ENCODE measurements around the gene SPATA6L.
"Not testable (repeated sequence)": the region's sequence is repeated elsewhere in the genome, so short reads cannot be mapped to it uniquely, and the experiment has no call there.

SPATA6L gene

DNA sequence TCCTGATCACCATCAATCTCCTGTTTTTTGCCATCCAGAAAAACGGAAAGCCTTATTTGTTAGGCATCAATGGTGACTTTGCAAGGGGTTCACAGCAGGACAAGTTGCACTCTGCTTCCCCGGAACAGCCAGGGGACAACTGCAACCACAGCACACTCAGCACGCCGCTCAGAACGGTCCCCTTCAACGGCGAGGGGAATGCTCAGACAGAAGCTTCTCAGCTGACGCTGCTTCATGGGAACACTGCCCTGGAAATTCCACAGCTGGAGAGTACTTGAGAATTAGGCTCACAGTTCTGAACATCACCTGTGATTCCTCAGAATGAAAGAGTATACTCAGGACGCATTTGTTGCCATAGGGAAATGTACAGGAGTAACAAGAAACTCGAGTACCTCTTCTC is 44.3 kb downstream of the SPATA6L start:
- no peak overlapping the region for H3K27ac Mint-ChIP-seq
- ATAC-seq = no peak
- peaks cover 21% of the 10 kb centered on the region for H3K4me1 Mint-ChIP-seq

DNA sequence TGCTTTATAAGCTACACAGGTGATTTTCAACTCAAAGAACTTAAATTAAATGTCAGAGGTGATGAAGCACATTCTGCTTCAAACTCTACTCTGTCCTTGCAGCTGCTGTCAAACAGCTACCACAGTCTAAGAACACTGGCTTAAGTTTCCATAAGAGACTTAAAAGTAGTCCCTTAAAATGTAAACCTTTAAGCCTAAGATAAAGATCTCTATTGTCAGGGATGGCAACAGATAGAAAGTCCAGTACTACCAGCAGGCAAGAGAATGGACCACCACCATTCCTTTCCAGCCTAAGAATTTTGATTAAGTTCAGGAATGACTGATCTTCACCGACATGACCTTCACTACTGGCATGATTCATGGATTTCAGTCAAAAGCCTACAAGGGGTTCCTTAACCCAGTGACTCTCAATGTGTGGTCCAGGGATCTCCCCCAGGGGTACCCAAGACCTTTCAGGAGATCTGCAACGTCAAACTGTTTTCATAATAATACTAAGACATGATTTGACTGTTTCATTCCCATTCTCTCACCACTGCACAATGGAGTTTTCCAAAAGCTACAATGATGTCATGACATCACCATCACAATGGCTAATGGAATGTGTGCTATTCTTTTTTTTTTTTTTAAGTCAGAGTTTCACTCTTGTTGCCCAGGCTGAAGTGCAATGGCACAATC is 45.3 kb downstream of the SPATA6L start:
- H3K9me3 Mint-ChIP-seq = no peaks in the 10 kb centered on the region
- no peak overlapping the region for H3K27ac Mint-ChIP-seq
- H3K4me3 Mint-ChIP-seq = no peak overlapping the region
- DNase-seq (peak in 1 of 2 donors; percentile 18), ATAC-seq (peak; percentile 80)
- H3K4me1 Mint-ChIP-seq = peaks cover 16% of the 10 kb centered on the region
- no peaks in the 10 kb centered on the region for H3K27me3 Mint-ChIP-seq

More for the DNA sequence above, 44.3 kb downstream of the SPATA6L start:
- H3K27me3 Mint-ChIP-seq = no peaks in the 10 kb centered on the region
- DNase-seq = no peak
- H3K4me3 Mint-ChIP-seq = no peak overlapping the region
- H3K9me3 Mint-ChIP-seq = no peaks in the 10 kb centered on the region

DNA sequence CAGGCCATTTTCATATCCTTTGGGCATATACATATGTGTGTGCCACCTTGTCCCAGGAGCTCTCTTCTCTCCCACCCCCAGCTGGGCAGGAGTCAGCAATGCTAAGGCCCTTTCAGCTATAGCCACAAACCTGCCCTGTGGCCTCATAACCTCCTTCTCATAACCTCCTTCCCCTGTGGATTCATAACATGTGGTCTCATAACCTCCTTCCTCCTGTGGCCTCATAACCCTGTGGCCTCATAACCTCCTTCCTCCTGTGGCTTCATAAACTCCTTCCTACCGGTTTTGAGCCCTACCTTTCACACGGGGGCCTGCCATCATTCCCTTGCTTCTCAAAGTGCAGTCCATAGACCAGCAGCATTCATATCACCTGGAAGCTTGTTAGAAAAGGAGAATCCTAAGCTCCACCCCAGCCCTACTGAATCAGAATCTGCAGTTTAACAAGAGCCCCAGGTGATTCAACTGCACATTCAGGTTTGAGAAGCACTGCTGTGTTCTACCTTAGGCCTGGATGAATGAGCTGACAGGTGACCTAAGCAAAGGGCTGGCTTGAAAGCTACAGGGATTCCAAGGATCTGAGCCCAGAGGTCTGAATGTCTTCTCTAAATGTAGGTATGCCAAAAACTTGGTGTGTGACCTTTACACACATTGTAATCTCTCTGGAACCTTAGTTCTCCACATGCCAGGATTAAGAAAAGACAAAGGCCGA is 46.1 kb downstream of the SPATA6L start:
- DNase-seq = peak in 1 of 2 donors; percentile 48
- Mint-ChIP-seq H3K4me1 (peaks cover 21% of the 10 kb centered on the region), H3K9me3 (no peaks in the 10 kb centered on the region), H3K27ac (peak overlapping the region; percentile 12 to 21), H3K27me3 (no peaks in the 10 kb centered on the region), H3K4me3 (no peak overlapping the region)
- ATAC-seq = peak; percentile 94

DNA sequence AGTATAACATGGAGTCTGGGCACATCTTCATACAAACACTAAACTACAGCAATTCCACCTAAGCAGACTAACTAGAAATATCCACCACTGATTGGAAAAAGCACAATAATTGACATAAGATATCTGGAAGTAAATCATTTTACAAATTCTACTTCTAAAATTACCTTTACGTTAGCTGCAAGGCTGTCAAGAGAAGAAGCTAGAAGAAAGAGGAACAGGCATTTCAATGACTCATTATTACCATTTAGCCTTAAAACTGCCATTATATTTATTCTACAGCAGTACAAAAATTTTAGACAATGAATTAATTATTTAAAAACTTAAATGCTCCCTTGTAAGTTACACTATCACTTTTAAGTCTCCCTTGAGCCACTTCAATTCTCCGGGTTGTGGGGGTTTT is 47.6 kb downstream of the SPATA6L start:
- ATAC-seq (no peak), DNase-seq (no peak)
- H3K9me3 Mint-ChIP-seq = no peaks in the 10 kb centered on the region
- H3K27ac Mint-ChIP-seq = no peak overlapping the region
- H3K4me1 Mint-ChIP-seq = peaks cover 27% of the 10 kb centered on the region
- no peaks in the 10 kb centered on the region for H3K27me3 Mint-ChIP-seq
- no peak overlapping the region for H3K4me3 Mint-ChIP-seq

GRCh38 chr9:4617752-4618151 is 48.5 kb downstream of the SPATA6L start:
- no peak for DNase-seq
- ATAC-seq = no peak
- Mint-ChIP-seq H3K4me1 (peaks cover 27% of the 10 kb centered on the region), H3K27ac (no peak overlapping the region), H3K27me3 (no peaks in the 10 kb centered on the region), H3K9me3 (no peaks in the 10 kb centered on the region), H3K4me3 (no peak overlapping the region)

DNA sequence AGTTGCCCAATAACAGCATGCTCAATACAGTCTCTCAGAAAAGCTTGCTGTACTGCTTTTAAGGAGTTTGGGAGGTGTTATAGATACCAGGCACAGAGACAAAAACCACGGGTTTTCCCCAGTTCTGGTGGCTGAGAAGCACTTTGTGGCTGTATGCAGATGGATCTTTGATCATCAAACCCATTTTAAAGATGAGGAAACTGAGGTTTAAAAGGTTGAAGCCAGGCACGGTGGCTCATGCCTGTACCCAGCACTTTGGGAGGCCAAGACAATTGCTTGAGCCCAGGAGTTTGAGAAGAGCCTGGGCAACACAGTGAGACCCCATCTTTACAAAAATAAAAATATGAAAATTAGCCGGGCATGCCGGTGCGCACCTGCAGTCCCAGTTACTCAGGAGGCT is 50.5 kb downstream of the SPATA6L start:
- no peak overlapping the region for H3K4me3 Mint-ChIP-seq
- H3K27ac Mint-ChIP-seq = no peak overlapping the region
- DNase-seq = no peak
- H3K4me1 Mint-ChIP-seq = peaks cover 26% of the 10 kb centered on the region
- no peaks in the 10 kb centered on the region for H3K27me3 Mint-ChIP-seq
- ATAC-seq = no peak
- H3K9me3 Mint-ChIP-seq = no peaks in the 10 kb centered on the region

GRCh38 chr9:4615251-4615650 is 51.0 kb downstream of the SPATA6L start:
- no peak for DNase-seq
- ATAC-seq = no peak
- H3K27ac Mint-ChIP-seq = peak overlapping the region in 1 of 2 donors; percentile 37
- H3K9me3 Mint-ChIP-seq = no peaks in the 10 kb centered on the region
- H3K4me1 Mint-ChIP-seq = peaks cover 21% of the 10 kb centered on the region
- H3K4me3 Mint-ChIP-seq = no peak overlapping the region
- no peaks in the 10 kb centered on the region for H3K27me3 Mint-ChIP-seq

DNA sequence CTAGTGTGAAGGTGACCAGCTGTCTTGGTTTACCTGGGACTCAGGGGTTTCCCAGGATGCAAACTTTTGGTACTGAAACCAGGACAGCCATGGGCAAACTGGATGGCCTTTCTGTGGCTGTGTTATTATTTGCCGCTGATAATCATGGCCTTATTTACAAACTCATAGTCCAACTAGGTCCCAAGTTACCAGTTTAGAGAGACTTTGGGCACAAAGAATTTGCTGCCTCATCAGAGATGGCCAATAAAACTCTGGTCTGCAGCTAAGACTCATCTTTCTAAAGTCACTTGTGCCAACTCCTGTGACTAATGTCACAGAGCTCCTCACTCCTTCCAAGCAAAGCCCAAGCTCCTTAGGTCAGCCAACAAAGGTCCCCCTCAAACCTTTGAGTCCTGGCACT is 51.7 kb downstream of the SPATA6L start:
- no peak overlapping the region for H3K4me3 Mint-ChIP-seq
- H3K27ac Mint-ChIP-seq = no peak overlapping the region
- H3K4me1 Mint-ChIP-seq = peaks cover 15% of the 10 kb centered on the region
- DNase-seq (no peak), ATAC-seq (no peak)
- no peaks in the 10 kb centered on the region for H3K27me3 Mint-ChIP-seq
- no peaks in the 10 kb centered on the region for H3K9me3 Mint-ChIP-seq

DNA sequence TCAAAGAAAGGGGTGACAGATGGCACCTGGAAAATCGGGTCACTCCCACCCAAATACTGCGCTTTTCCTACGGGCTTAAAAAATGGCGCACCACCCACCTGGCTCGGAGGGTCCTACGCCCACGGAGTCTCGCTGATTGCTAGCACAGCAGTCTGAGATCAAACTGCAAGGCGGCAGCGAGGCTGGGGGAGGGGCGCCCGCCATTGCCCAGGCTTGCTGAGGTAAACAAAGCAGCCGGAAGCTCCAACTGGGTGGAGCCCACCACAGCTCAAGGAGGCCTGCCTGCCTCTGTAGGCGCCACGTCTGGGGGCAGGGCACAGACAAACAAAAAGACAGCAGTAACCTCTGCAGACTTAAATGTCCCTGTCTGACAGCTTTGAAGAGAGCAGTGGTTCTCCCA is 60.2 kb downstream of the SPATA6L start:
- Mint-ChIP-seq H3K27ac (peak overlapping the region in 1 of 2 donors; percentile 6), H3K4me3 (peak overlapping the region in 1 of 2 donors; percentile 51)
- peak in 1 of 2 donors; percentile 50 for DNase-seq
- H3K4me1 Mint-ChIP-seq, ATAC-seq, H3K27me3 Mint-ChIP-seq, H3K9me3 Mint-ChIP-seq: not testable (repeated sequence)

- H3K9me3 Mint-ChIP-seq = peaks cover 0 to 6% of the 10 kb centered on the region in 2 donors
- H3K4me1 Mint-ChIP-seq = peaks cover 19% of the 10 kb centered on the region
- DNase-seq (peak; percentile 62 to 64), ATAC-seq (peak; percentile 84)
- H3K4me3 Mint-ChIP-seq = no peak overlapping the region
- no peaks in the 10 kb centered on the region for H3K27me3 Mint-ChIP-seq
- H3K27ac Mint-ChIP-seq = no peak overlapping the region
Measured at GRCh38 chr9:4604678-4605095, 61.6 kb downstream of the SPATA6L start.

DNA sequence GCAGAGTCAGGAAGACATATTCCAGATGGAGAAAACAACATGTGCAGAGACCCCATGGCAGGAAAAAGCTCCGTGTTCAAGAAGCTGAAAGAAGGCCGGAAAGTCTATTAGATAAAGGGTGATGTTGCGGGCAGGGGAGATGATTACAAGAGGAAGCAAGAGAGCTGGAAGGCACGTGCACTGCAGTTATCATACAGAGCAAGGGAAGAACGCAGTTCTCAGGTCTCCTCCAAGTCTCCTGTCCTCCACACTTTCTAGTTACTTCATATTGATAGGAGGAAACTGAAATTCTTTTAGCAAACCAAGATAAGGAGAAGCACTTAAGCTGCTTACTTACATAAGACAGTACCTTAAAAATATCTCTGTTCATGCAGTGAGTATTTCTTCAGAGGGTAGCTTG is 62.5 kb downstream of the SPATA6L start:
- H3K9me3 Mint-ChIP-seq = peaks cover 0 to 6% of the 10 kb centered on the region in 2 donors
- H3K4me1 Mint-ChIP-seq = peaks cover 20% of the 10 kb centered on the region
- ATAC-seq (no peak), DNase-seq (no peak)
- H3K27ac Mint-ChIP-seq = no peak overlapping the region
- H3K4me3 Mint-ChIP-seq = no peak overlapping the region
- H3K27me3 Mint-ChIP-seq = no peaks in the 10 kb centered on the region

DNA sequence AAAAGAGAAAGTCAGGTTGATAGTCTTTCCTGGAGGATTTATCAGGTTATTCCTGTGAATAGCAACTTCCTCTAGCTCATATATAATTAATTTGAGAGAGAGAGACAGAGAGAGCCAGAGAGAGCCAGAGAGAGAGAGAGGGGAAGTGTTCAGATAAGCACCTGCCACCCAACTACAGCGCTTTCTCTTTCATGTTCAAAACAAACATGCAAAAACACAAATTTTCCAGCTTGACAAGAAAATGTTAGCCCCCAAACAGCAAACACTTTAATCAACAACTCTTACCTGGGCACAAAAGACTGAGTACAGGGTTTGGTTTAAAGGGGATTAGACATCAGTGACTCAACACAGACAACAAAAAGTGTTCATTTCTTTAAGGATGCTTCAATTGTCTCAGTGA is 65.9 kb downstream of the SPATA6L start:
- Mint-ChIP-seq H3K27ac (peak overlapping the region; percentile 12 to 57), H3K4me3 (peak overlapping the region; percentile 34 to 59), H3K9me3 (peaks cover 0 to 6% of the 10 kb centered on the region in 2 donors), H3K27me3 (no peaks in the 10 kb centered on the region), H3K4me1 (peaks cover 37% of the 10 kb centered on the region)
- DNase-seq (no peak), ATAC-seq (no peak)

DNA sequence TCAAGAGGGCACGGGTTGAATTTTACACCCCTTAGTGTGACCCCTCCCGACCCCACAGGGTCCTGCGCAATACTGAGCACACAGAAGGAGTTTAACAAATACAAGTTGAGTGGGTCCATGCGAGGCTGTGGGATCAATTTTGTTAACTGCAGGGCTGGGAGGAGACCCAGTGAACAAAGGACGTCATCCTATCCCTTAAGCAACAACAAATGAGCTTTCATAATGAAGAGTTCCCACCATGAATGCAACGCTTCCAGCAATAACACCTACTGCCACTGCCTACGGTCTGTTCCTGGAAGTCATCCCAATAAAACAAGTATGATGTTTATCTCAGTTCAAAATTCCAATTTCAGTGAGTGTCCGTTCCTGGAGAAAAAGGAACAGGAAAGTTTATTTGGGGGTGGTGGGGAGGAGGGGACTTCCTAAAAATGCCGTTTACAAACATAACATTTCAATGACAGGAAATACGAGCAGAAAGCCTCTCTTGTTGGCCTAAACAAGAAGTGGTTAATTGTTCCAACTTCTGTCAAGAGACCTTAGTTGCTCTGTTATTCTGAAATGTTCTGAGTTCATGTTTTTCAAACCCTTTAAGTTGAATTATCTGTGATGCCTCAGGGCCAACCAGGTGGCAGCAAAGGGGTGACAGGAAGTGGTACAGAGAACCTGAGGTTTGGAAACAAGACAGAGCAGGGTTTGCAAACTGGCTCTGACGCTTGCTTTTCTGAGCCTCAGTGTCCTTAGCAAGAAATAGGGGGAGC is 69.9 kb downstream of the SPATA6L start:
- ATAC-seq (peak; percentile 92), DNase-seq (peak; percentile 15 to 41)
- Mint-ChIP-seq H3K4me1 (peaks cover 38% of the 10 kb centered on the region), H3K9me3 (no peaks in the 10 kb centered on the region), H3K27me3 (no peaks in the 10 kb centered on the region), H3K4me3 (peak overlapping the region; percentile 11), H3K27ac (peak overlapping the region; percentile 22 to 80)

DNA sequence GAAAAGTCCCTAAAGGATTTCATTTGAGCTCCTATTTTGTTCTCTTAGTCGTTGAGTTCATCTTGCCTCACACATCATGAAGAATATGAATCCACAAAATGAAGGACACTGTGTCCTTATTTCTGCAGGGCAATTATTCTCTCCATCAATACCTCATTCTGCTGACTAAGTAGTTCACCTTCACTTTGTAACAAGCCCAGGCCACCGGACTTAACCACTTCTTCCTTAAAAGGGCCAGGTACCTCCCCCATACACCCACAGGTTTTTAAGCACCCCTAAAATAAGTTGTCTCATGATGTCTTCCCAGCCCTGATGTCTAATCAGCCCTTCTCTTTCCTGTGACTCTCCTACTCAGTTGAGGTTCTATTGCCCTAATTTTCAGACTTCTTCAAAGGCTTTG is 71.3 kb downstream of the SPATA6L start:
- DNase-seq = no peak
- Mint-ChIP-seq H3K4me3 (no peak overlapping the region), H3K9me3 (no peaks in the 10 kb centered on the region), H3K27ac (peak overlapping the region in 1 of 2 donors; percentile 23), H3K27me3 (no peaks in the 10 kb centered on the region), H3K4me1 (peaks cover 29% of the 10 kb centered on the region)
- no peak for ATAC-seq

DNA sequence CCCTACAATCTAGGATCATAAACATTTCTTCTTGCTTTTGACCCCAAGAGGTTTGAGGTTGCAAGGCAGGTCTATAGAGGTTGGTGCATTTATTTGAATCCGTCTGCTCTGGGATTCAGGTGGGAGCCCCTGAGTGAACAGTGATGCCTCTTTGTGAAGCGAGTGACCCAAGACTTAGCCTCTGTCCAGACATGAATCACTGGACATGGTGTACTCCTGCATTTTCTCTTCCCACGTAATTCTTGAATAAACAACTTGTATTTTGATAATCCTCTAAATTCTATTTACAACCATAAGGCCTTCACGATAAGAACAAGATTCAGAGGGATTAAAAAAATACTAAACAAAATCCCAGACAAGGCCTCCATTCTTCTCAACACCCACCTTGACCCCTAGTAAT is 71.7 kb downstream of the SPATA6L start:
- ATAC-seq = no peak
- no peak overlapping the region for H3K4me3 Mint-ChIP-seq

GRCh38 chr9:4592886-4593285 is 73.4 kb downstream of the SPATA6L start:
- Mint-ChIP-seq H3K27ac (no peak overlapping the region), H3K9me3 (no peaks in the 10 kb centered on the region), H3K4me1 (peaks cover 25% of the 10 kb centered on the region), H3K27me3 (no peaks in the 10 kb centered on the region), H3K4me3 (no peak overlapping the region)
- ATAC-seq = no peak
- no peak for DNase-seq

More for the DNA sequence above, 71.7 kb downstream of the SPATA6L start:
- no peak for DNase-seq
- Mint-ChIP-seq H3K4me1 (peaks cover 25% of the 10 kb centered on the region), H3K27ac (no peak overlapping the region), H3K9me3 (no peaks in the 10 kb centered on the region), H3K27me3 (no peaks in the 10 kb centered on the region)

Measured in stimulated activated naive CD8-positive, alpha-beta T cell treated with anti-CD3 and anti-CD28 coated beads, Interleukin-15, amount 100 ng/mL, for 72 hours (primary cell).